ENCODE results near the gene DTYMK.

The DTYMK gene

DNA sequence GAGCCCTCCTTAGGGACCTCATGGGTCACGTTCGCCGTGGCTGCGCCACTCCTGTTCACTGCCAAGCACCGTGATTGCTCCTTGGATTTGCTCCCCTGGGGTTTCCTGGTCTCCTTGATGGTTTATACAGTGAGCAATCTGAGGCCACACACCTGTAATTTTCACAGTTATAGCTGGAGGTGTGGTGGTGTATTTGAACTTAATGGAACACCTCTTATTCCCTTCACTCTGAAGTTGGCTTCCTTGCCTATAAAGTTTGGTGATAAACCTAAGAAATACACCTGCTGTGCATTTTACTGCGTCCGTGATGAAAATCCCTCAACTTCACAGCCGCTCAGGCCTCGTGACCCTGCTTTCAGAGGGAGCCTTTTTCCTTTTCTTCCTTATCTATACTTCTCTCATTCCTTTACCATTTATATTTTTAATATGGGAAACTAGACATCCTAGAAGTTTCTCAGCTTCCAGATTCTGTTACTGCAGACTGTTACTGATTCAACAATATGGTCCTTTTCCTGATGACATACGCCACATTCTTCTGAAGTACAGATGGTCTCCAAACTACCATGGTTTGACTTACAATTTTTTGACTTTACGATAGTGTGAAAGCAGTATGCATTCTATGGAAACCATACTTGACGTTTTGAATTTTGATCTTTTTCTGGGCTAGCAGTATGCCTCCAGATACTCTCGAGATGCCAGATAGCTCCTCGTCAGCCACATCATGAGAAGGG is 40.5 kb downstream of the DTYMK start:
- DNase-seq: no peak

DNA sequence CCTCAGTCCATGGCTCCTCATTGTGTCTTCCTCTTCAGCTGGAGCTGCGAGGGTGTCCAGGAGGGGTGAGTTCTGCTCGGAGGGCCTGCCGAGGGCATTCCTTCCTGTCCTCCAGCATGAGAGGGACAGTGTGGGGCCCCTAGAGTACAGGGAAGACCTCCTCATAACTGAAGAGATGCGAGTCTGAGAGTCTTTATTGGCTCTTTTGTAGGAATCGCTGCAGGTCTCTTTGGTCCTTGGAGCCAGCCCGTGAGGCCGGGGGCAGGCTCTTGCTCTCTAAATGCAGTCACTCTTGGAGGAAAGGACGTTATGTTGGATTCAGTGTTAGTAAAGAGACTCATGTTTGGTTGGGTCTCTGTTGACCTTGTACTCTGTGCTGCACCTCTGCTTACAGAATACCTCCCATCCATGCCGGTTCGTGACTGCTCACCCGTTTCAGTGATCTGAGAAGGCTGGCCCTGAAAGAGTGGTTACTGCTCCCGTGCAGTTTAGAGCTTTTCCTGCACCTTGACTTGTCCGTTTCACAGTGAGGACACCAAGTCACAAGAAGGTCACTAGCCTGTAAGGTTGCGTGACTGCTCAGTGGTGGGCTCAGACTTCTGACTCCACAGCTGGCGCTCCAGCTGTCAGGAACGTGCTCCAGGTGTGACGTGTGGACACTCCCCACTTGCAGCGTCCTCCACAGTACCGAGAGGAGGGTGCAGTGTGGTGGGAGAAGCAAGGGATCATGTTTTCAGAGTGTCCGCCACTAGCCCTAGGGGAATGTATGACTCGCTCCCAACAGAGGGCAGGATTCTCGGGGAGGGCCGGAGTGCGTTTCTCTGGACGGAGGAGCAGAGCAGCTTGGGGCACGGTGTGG is 41.3 kb downstream of the DTYMK start:
- no peak for DNase-seq

- DNase-seq: peak; percentile 46 to 68 (median 65)
Measured at GRCh38 chr2:241641631-241642030, 45.0 kb downstream of the DTYMK start.

DNA sequence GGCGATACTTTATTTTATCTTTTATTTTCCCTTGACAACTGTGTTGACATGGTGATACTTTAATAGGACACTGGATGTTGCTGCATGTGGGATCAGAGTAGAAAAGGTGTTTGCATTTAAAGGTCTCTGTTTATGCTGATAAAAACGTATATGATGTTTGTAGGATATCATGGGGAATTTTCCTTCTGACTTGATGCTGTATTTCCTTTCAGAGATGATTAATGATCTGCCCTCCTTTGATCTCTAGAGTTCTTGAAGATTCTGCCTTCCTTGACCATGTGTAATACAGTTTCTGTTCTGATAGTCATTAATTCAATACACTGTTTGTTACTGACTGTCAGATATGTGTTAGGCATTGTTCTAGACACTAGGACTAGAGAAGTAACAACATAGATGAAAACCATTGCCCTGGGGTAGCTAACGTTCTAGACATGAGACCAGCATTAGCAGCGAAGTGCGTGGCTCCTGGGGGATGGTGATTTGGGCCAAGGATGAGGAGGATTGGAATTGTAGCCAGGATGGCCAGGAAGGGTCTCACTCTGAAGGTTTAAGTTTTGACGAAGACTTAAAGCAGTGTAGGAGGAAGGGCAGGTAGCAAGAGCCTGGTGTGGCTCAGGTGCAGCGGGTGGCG is 46.3 kb downstream of the DTYMK start:
- no peak for DNase-seq

- peak in 1 of 4 experiments; percentile 7 for DNase-seq
Measured at GRCh38 chr2:241639385-241639784, 47.2 kb downstream of the DTYMK start.

- peak in 1 of 4 experiments; percentile 6 for DNase-seq
Measured at GRCh38 chr2:241638940-241639339, 47.7 kb downstream of the DTYMK start.

DNA sequence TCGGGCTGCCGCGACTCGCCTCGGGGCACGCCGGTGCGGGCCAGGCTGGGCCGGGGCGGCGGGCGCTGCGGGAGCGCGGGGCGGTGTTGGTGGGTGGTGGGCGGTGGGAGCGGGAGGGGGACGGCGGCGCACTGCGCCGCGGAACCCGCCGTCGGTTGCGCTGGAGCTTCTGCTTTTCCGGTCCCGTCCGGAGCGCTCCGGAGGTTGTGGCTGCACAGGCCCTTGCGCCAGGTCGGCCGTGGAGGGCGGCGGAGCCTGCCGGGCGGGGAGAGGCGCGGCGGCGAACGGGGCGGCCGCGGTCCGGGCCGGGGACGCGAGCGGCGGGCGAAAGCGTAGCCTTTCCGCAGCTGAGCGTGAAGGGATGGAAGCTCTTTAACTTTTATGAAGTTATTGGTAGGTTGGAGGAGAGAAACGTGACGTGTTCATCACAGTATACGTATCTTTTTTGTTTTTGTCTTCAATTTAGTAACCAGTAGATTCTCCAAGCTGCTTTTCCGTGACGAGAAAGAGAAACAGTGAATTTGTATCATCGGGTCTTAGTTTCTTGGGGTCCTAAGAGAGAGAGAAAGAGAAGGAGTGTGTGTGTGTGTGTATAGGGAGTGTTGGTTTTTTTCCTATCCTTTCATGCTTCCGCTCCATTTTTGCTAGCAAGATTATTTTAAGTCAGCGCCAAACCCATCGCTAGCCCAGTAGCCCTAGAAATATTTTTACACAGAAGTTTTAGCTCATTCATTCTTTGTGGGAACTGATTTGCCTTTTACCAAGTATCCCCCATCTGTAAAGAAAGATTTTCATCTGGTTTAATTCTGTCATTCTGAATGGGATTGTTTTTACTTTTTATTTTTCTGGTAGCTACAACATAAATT is 48.6 kb downstream of the DTYMK start:
- peak; percentile 63 to 87 (median 73) for DNase-seq

DNA sequence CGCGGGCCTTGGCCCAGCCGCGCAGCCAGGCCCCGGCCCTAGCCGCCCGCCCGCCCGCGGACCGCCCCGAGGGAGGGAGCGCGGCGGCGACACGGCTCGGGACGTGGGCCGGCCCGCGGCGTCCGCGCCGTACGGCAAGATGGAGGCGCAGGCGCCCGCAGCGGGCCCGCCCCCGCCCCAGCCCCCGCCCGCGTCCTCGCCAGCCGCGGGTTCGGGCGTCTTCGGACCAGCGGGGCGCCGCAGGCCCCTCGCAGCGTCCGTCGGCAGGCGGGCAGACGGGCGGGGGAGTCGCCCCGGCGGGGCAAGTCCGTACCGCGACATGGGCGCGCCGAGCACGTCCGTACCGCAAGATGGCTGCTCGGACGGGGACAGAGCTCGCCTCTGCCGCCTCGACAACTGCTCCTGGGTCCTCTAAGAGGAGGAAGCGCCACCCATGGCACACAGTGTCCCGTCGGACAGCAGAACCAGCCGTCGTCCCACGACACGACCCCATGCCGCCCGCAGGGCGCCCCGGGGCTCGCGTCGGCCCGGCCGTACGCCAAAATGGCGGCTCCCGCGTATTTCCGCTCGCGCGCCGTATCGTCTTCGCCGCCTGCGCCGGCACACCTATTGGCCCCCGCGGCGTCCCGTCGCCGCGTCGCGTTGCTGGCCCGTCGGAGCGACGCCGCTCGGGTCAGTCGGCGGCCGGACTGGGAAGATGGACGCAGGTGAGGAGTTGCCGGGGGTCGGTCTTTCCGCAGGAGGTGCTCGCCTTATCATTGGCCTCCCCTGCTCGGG is 49.4 kb downstream of the DTYMK start, which contains the start of the genes ATG4B and THAP4:
ATG4B (plus strand) TSS at position 676 of the 777 bp plus-strand sequence; CDS start at position 698, 22 bp downstream.
THAP4 (minus strand) TSS at position 141 of the 777 bp plus-strand sequence. CDS start 141 bp downstream, outside the sequence.
- DNase-seq: peak; percentile 93 to 97 (median 95)

- DNase-seq: peak; percentile 32 to 71 (median 45)
Measured at GRCh38 chr2:241636182-241637017, 50.2 kb downstream of the DTYMK start.

DNA sequence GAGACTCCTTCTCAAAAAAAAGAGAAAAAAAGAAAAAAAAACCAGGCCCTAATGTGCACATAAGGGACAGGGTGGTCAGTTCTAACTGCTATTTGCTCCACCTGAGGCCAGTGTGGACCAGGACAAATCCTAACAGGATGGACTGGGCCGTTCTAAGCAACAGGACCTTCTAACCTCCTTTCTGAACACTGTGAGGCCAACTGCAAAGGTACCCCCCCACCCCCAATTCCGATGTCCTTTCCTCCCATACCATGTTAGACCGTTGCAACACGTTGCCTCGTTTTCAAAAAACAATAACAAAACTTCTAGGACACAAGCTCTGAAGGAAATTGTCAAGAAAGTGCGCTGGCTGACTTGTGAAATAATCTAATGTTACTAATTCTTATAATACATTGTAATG is 50.9 kb downstream of the DTYMK start:
- no peak for DNase-seq

DNA sequence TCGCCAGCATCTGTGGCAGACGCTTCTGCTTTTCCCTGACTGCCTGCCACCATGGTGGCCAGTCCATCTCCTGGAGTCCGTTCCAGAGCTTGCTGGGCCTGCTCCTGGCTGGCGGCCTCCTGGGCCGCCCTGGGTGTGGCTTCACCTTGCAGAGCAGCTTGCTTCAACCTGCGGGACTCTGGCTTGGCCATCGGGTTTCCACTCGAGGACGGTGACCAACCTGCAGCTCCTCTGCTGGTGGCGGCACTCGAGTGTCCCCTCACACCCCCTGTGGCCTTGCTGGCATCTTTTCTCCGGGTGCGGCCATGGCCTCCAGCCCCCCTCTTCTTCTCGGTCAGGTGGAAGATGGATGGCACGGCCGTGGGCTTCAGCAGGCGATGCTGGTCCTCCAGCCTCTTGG is 53.1 kb downstream of the DTYMK start:
- DNase-seq: peak in 1 of 4 experiments; percentile 10

DNA sequence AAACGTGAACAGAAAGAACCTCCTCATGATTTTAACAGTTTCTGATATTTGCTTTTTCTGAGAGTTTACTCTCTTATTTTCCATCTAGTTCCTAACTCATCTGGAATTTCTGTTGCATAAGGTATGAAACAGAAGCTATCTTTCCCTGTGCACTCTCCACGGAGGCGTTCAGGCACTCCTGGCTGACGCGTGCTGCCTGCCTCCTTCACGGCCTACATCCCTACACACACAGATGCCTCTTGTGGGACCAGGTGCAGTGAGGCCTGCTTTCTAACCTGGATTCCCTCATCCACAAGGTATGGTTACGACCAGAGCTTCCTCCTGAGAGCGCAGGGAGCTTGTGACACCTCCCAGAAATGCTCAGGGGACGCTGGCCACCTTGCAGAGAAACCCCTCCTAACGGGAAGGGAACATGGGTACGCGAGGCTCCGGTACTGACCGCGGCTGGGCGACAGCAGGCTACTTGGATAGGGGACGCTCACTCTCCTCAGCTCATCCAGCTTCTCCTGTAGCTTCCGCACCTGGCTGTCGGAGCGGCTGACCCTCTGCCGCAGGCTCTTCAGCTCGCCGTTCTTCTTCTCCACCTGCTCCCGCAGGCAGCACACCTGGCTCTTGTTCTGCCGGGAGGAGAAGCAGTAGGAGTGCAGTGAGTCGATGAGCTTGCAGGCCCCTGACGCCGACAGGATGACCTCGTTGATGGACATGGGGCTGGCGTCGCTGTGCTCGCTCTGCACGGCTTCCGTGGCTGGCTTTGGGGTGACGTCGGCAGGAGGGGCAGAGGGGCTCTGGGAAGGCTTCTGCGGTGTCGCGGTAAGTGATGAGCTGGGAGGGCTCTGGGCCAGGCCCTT is 53.9 kb downstream of the DTYMK start:
- no peak for DNase-seq

DNA sequence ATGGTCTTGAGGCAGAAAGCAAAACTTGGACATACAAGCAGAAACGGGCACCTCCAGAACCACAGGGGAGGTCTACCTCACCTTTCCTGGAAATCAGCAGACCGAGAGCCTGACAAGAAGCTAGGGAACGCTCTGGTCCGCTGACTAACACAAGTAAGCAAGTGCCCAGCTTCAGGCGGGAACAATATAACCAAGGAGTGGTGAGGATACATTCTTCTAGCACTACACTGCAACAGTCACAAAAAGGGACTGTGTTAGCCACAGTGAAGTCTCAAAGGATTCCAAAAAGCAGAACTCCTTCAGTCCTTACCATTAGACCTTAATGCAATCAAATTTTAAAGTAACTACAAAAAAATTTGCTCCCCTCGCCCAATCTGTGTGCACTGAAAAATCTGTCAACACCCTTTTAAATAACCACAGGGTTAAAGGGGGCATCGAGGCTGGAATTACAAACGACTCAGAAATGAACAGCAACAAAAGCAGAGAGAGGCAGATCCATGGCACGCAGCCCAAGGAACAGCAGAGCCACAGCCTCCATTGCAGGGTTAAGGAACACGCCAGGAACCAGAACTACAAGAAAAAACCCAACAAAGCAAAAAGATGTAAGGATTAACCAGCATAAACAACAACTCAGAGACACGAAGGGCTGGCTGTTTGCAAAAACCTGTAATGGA is 56.7 kb downstream of the DTYMK start:
- no peak for DNase-seq

- DNase-seq: no peak
Measured at GRCh38 chr2:241627675-241628074, 58.9 kb downstream of the DTYMK start.

All from suppressor macrophage (primary cell).